Measurements from ENCODE around the gene ATP10A. TPM values are rescaled to one million over a fixed set of nuclear protein-coding genes. Genes with fewer than 3 reads are reported as not detected.

Gene ATP10A
- total RNA-seq, 4 donors from 2014 or later = 8.1 to 36.0 (median 17.9) TPM

GRCh38 chr15:25668901-25669300 is 194.2 kb downstream of the ATP10A start:
- Histone ChIP-seq H3K36me3 (no peaks in the 10 kb centered on the region), H3K27me3 (peaks cover 0 to 4% of the 10 kb centered on the region in 2 donors), H3K4me1 (peaks cover 0 to 19% (median 0%) of the 10 kb centered on the region in 4 donors), H3K9me3 (no peaks in the 10 kb centered on the region), H3K27ac (no peak overlapping the region), H3K4me3 (no peak overlapping the region)
- TF ChIP-seq EP300 (IDR thresholded peaks at IDR 0.05) = no peak
- no peak for TF ChIP-seq CTCF (IDR thresholded peaks at IDR 0.05)
- no peak for TF ChIP-seq POLR2A (IDR thresholded peaks at IDR 0.05)
- no peak for DNase-seq (ENCODE audit: low spot score in 2 of 2)
- WGBS, 2 donors = 76 to 79% methylated on average over 4 of the region's 4 CpGs

- Histone ChIP-seq H3K4me1 (peaks cover 0 to 19% (median 0%) of the 10 kb centered on the region in 4 donors), H3K27me3 (peaks cover 0 to 4% of the 10 kb centered on the region in 2 donors), H3K27ac (no peak overlapping the region), H3K36me3 (no peaks in the 10 kb centered on the region), H3K9me3 (no peaks in the 10 kb centered on the region), H3K4me3 (no peak overlapping the region)
- TF ChIP-seq CTCF (IDR thresholded peaks at IDR 0.05) (no peak), POLR2A (IDR thresholded peaks at IDR 0.05) (no peak), EP300 (IDR thresholded peaks at IDR 0.05) (no peak)
- WGBS, 2 donors = 58 to 68% methylated on average over 11 of the region's 11 CpGs
- DNase-seq (ENCODE audit: low spot score in 2 of 2) = no peak
Measured at GRCh38 chr15:25668236-25668795, 194.8 kb downstream of the ATP10A start.

- Histone ChIP-seq H3K36me3 (no peaks in the 10 kb centered on the region), H3K4me1 (peaks cover 0 to 19% (median 0%) of the 10 kb centered on the region in 4 donors), H3K27ac (no peak overlapping the region), H3K27me3 (peaks cover 0 to 4% of the 10 kb centered on the region in 2 donors), H3K9me3 (no peaks in the 10 kb centered on the region), H3K4me3 (no peak overlapping the region)
- 72 to 75% methylated on average over 8 to 13 of the region's 13 CpGs for WGBS, 2 donors
- DNase-seq (ENCODE audit: low spot score in 2 of 2) = no peak
- TF ChIP-seq POLR2A (IDR thresholded peaks at IDR 0.05) (no peak), EP300 (IDR thresholded peaks at IDR 0.05) (no peak), CTCF (IDR thresholded peaks at IDR 0.05) (no peak)
Measured at GRCh38 chr15:25667829-25668228, 195.3 kb downstream of the ATP10A start.

- DNase-seq (ENCODE audit: low spot score in 2 of 2) = no peak
- H3K4me3 ChIP-seq = no peak overlapping the region
- WGBS, 2 donors = 86 to 98% methylated on average over 3 of the region's 3 CpGs
- peaks cover 0 to 13% (median 0%) of the 10 kb centered on the region in 4 donors for H3K4me1 ChIP-seq
- H3K36me3 ChIP-seq = no peaks in the 10 kb centered on the region
- no peak for TF ChIP-seq EP300 (IDR thresholded peaks at IDR 0.05)
- TF ChIP-seq CTCF (IDR thresholded peaks at IDR 0.05) = no peak
- no peak for TF ChIP-seq POLR2A (IDR thresholded peaks at IDR 0.05)
- H3K27ac ChIP-seq = no peak overlapping the region
- H3K9me3 ChIP-seq = no peaks in the 10 kb centered on the region
- no peaks in the 10 kb centered on the region for H3K27me3 ChIP-seq
Measured at GRCh38 chr15:25665913-25666312, 197.2 kb downstream of the ATP10A start.

GRCh38 chr15:25664761-25665160 is 198.4 kb downstream of the ATP10A start:
- Histone ChIP-seq H3K4me1 (peaks cover 0 to 1% (median 0%) of the 10 kb centered on the region in 4 donors), H3K36me3 (no peaks in the 10 kb centered on the region), H3K4me3 (no peak overlapping the region), H3K27me3 (no peaks in the 10 kb centered on the region), H3K27ac (no peak overlapping the region), H3K9me3 (no peaks in the 10 kb centered on the region)
- no peak for DNase-seq (ENCODE audit: low spot score in 2 of 2)
- TF ChIP-seq POLR2A (IDR thresholded peaks at IDR 0.05) (no peak), CTCF (IDR thresholded peaks at IDR 0.05) (no peak), EP300 (IDR thresholded peaks at IDR 0.05) (no peak)
- 62 to 74% methylated on average over 5 of the region's 5 CpGs for WGBS, 2 donors
